Fibroblast of peridontal ligament (primary cell): ENCODE data around the gene FAU.
A peak's percentile ranks its signal among the peaks of the same experiment; 100 is the strongest.

Experiments used
- DNase-seq: peaks from one replicate; pipeline ENCODE4 v3.0.0-alpha.2; 2010; ENCODE audit errors: extremely low read depth

FAU gene

DNA sequence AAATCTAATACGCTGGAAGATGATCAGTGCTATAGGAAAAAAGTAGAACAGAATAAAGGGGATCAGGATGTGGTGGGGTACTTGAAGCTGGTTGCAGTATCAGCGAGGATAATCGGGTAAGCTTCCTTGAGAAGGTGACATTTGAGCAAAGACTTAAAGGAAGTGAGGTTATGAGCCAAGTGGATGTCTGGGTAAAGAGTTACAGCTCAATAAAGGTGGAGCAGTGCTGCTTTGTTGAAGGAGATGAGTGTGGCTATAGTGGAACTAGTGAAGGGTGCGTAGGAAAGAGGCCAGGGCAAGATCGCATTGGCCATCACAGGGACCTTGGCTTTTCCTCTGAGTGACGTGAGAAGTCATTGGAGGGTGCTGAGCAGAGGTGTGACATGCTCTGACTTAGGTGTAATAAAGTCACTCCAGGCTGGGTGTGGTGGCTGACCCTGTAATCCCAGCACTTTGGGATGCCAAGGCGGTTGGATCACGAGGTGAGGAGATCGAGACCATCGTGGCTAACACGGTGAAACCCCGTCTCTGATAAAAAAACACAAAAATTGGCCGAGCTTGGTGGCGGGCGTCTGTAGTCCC is 14.7 kb upstream of the FAU start:
- no peak for DNase-seq

DNA sequence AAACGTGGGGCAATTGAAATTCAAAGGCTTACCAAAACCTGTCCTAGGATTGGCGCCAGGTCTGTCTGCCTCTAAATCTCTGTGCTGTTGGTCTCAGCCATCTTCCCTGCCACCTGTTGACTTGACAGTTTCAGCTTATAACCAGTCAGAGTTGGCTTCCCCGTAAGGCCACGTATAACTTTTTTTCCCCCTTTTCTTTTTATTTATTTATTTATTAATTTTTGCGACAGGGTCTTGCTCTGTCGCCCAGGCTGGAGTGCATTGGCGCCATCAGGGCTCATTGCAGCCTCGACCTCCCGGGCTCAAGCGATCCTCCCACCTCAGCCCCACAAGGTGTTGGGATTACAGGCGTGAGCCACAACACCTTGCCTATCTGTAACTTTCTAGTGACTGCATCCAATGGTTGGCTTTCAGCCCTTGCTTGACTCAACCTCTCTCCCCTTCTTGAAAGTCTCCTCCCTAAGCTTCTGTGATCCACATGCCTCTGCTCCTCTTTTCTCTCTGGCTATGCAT is 13.8 kb upstream of the FAU start:
- DNase-seq: no peak

DNA sequence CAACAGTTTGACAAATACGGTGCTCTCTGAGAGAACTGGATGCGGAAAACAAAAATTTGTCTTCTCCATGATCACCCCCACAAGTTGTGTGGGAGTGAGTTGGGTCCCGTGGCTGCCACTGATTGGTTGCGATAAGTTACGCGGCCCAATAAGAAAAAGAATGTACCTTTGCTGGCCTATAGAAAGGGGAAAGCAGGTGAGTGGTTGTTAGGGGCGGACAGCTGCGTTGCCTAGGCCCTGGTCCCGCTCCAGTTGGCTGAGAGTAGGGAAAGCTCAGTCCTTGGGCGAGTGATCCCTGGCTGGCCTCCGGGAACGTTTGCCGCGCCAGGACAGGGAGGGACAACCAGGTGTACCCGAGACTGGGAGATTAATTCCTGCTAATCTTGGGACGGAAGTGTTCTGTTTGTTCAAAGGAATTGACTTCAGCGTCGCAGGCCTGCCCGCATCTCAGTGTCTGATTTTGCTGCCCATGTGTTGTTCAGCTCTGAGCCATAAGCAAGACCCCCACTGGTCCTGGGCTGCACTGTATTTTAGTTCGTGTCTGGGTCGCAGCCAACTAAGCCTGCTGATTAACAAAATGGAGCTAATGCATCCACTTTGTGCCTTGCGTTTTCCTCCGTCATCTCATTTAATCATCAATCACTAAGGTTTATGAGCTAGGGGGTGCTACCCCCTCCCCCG is 13.2 kb upstream of the FAU start:
- peak; percentile 94 for DNase-seq

DNA sequence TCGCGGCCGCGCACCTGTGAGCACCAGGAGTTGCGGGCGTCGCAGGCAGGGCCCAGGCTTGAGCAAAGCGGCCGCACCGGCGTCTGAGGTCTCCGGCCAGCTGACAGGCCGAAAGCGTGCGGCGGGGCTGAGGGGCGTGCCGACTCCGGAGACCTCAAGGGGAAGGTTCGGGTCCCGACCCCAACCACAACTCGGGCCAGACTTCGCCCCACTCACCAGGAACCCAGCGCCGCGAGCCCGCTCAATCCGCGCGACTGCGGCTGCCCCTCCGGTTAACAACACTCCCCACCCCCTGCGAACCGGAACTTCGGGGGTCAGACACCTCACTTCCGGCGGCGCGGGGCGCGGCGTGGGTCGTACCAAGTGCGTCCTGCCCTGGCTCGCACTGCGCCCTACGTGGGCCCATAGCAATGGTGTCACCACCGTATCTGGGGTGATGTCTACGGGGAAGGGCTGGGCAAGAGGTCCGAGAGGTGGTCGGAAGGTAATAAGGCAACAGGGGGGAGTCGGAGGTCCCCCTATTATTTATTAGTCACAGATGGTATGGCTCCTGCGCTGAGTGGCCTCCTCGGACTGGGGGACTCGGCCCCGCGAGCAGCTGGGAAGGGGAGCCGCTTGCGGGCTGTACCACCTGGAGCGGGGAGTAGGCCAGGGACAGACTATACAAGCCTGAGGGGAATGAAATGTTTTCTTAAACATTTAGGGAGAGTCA is 12.5 kb upstream of the FAU start, which contains the start of gene SYVN1:
Gene SYVN1 (minus strand): TSS at position 280 of the 712 bp plus-strand sequence. CDS start 918 bp downstream, outside the sequence.
- DNase-seq: peak; percentile 84

DNA sequence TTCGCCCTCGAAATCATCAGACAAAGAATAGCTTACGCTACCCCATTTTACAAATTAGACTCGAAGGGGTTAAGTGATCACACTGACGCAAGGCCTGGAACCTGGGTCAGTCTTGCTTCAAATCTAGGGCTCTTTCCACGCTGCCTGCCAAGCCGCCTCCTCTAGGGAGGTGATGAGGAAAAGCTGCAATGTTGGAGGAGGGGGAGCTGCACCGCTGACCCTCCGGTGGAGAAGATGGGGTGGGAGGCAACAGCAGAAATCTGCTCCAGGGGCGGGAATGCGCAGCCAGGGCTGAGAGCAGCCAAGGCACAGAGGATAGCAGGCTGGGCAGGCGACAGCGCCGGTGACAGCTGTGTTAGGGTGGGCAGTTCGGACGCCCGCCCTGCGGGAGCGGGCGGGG is 11.8 kb upstream of the FAU start:
- DNase-seq: peak; percentile 59

DNA sequence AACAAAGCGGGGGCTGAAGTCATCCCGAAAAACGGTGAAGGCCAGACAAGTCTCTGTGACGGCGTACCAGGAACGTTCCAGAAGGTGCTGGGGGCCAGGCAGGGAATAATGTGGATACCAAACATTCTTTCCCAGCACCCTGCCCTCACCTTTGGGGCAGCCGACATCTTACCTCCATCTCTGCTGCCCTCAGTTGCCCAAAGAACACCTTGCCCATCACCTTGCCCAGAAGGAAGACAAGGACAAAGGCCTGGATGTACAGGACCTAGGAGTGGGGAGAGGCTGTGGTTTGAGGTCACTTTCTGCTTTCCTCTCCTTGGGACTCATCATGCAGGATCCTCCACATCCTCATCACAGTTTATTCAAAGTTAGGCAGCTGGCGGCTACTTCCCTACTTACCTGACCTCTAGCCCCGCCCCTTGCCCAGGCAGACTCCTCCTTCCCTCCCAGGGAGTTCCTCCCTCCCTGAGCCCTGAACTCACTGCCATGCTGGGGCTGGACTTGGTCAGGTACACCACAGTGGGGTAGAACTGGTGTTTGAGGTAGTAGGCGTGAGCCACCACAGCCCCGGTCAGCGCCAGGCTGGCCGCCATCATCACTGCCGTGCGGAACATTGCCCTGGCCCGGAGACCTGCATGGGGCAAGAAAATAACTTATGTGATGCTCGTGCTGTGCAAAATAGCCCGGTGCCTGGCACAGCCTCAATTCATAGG is 11.2 kb upstream of the FAU start:
- DNase-seq: no peak

DNA sequence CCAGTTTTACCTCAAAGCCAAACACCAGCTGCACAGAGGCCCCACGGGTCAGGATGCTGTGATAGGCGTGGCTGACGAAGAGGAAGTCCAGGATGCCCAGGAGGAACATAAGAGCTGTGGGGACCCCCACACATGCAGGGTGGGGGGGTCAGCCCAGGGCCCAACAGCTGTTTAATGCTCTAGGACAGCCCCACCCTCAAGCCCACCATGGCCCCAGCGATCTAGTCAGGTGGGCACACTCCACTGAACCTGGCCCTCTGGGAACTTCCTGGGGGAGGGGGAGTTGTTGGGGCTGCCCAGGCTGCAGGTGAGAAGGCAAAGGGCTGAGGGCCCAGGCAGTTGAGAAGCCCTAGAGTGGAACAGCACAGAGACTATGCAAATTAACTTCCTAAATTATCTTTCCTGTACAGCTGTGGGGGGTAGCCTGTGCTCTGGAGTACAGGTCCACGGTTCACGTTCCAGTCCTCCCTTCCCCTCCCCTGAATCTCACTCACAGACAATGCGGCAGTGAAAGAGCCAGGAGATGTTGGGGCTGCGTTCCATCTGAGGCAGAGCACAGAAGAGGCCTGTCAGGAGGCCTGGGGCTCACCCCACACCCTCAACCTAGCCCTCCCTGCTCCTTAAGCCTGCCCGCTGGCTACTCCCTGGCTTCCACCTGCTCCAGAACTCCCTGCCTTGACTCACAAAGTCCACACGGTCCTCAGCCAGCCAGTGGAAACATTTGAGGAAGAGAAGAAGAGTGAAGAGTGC is 10.5 kb upstream of the FAU start:
- no peak for DNase-seq

DNA sequence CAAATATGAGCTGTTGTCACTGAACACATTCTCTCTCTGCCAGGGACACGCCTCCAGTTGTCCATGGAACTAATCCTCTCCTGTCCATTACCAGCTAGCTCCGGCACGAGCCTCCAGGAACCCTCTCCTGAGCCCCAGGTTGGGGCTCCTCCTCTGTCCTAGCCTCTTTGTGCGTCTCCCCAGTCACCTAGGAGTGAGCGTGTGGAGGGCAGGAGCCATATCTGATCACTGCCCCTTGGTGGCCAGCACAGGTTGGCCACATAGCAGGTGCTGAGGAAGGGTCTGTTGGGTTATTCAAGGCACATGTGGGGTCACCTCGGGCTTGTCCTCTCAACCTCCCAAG is 9.9 kb upstream of the FAU start:
- DNase-seq: no peak

DNA sequence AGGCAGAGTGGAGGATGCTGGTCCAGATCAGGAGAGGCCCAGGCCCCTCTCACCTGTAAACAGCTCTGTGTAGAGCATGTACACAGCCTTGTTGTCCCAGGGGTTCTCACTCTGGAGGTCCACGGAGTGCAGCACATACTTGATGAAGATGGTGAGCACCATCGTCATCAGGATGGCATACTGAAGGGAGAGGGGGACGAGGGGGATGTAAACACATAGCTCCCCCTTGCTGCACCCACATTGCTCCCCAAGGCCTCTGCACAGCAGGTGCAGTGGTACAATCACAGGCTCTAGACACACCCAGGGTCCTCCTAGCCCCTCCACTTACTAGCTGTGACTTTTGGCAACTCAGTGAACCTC is 9.5 kb upstream of the FAU start:
- DNase-seq: no peak

DNA sequence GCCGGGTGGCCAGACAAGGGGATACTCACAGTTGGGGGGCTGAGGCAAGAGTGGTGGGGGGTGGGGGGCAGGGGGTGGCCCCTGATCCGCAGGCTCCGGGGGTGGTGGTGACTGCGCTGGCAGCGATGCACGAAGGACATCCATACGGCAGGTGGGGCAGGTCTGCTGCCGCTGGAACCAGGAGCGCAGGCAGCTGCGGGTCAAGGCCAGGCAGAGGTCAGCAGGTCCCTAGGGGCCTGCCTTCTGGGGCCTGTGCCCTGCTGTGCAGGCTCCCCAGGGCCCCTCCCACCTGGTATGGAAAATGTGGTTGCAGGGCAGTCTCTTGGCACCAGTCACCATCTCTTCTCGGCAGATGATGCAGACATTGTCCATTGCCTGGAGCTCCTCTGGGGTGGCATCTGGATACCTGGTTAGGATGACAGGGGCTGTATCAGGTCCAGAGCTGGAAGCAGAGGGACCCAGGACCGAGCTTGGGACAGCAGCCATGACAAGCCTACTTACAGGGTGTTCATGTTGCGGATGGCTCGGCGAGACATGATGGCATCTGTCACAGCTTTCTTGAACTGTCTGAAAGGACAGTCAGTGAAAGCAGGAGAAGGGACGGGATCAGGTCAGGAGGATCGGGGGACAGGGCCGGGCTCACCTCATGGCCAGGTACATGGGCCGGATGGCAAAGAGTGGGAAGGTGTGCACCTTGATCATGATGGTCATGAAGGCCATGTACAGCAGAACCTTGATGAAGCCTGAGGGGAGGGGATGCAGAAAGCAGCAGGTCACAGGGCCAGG is 8.9 kb upstream of the FAU start:
- no peak for DNase-seq

DNA sequence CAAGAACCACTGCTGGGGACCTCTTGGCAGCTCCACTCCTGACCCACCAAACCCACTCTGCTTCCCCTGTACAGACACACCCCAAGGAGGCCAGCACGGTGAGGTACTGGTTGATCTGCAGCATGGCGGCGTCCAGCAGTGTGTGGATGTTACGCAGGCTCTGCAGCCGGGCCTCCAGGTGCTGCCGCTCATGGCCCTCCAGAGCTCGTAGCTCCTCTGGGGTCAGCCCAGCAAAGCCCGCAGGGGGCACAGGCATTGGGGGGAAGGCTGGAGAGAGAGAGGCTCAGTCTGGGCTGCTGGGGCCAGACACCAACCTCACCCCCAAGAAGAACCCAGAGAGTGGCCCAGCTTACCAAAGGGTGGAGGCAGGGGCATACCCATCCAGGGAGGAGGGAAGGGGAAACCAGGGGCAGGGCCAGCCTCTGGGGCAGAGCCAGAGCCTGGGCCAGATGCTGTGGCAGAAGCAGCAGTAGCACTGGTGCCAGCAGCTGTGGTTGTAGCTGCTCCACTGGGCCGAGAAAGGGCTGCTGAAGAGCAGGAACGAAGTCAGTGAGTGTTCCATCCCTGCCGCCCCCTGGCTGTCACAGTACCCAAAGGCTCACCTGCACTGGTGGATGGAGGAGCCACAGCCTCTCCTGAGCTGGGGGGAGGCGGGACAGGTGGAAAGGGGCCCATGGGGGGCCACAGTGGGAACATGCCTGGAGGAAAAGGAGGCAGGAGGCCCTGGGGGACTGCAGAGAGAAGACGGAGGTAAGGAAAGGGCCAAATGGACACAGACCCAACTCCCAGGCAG is 7.9 kb upstream of the FAU start:
- no peak for DNase-seq

DNA sequence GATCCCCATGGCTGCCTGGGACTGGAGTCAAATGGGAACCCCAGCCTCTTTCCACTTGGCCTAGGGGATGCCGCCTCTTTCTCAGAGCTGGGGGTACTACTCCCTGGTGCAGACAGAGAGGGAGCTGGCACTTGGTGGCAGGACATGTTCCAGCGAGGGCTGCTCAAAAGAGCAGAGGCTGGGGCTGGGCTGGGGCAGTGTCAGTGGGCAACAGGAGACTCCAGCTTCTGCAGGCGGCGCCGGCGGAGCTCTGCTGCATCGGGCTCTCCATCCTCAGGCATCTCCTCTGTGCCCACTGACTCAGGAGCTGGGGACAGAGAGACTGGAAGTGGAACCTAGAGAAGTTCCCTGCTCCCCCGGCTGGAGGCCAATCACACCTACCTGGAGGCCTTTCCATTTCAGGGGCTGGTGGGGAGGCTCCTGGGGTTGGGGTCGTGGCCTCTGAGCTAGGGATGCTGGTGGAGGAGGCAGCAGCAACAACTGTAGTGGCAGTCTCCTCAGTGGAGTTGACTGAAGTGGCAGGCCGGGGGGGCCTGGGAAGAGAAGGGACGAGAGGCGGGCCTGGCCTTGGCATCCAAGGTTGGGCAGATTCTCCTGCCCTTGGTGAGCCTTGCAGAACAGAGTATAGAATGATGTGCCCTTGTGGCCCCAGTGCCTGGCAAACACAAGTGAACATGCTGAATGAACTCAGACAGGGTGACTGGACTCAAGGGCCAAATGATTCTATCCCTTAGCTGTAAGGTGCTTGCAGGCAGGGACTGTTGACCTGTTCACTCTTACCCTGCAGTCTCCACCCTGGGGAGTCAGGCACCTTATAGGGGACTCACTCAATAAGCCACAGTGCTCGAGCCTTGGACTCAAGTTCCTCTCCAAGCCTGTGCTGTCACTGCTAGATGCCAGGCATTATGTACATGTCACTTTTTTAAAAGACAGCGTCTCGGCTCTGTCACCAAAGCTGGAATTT is 6.5 kb upstream of the FAU start:
- no peak for DNase-seq

DNA sequence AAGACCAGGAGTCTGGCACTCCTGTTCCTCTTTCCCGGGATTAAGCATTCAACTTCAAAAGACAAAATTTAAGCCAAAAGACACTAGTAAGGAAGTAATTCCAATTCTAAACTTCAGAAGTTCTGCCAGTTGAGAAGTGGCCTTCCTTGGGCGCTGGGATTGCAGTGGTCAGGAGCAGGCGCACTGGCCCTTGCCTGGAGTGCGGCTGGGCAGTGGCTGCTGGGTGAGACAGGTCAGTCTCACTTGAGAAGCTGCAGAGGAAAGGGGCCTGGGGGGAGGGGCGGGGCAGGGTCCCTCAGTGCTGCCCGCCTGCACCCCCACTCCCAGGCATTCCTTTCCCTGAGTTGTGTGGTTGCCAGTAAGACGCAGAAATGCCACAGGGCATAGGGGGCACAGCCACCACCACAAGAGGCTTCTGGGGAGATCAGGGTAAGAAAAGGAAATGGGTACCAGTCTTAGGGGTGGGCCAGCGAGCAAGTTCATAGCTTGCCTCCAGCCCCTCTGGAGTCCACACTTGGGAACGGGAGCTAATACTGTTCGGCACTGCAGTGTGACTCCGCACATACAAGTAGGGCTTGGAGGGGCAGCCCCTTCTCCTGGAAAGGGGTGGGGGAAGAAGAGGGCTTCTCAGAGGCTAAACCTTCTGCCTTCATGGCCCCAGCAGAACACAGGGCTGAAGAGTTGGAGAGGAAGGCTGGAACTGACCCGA is 5.7 kb upstream of the FAU start:
- no peak for DNase-seq

DNA sequence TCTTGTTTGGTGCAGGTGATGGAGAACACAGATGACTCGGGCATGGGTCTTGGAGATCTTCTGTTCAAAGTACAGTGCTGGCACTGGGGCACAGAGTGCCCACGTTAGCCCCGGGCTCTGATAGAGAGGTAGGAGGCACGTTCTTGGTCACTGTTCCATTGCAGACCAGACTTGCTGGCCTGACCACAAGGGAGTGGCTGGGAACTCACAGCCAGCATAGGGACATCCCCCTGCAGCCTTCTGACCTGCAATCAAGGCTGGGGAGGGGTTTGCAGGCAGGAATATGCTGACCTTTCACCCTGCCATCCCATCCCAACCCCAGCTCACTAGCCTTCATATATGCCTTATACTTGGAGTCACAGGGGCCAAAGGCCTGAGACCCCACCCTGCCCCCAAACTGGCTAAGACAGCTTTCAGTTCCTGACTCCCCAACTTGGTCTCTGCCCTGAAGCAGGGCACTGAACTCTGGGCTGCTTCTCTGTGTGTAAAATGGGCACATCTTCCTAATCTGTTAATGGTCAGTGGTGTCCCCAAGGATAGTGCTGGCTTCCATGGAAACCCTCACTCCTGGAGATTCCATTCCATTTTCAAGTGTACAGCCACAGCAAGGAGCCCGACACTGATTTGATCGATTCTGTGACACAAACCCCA is 4.8 kb upstream of the FAU start:
- no peak for DNase-seq

DNA sequence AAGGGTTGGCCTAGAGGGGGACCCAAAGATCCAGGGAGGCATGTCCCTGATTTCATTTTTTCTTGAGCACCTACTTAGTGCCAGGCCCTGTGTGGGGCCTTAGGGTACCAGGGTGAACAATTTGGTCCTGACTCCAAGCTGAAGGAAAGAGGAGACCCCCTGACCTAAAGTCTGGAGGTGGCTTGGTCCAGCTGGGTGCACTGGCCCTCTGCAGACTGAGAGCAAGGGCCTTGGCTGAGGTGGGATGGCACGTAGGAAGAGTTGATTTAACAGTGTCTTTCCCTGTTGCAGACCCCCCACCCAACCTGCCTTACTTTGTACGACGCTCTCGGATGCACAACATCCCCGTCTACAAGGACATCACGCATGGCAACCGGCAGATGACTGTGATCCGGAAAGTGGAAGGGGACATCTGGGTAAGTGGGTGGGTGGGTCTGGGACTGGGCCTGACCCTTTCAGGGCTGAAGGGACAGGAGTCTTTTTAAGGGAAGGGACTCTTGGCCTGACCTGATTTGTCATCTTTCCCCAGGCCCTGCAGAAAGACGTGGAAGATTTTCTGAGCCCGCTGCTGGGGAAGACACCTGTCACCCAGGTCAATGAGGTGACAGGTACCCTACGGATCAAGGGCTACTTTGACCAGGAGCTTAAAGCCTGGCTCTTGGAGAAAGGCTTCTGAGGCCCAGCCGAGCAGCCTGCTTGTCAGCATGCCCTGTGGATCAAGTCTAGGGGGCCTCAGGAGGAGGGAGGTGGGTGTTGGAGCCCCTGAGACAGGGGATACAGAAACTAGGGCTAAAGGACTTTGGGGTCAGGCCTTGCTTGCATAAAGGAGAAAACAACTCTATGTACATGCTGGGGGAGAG is 3.5 kb upstream of the FAU start:
- DNase-seq: no peak

DNA sequence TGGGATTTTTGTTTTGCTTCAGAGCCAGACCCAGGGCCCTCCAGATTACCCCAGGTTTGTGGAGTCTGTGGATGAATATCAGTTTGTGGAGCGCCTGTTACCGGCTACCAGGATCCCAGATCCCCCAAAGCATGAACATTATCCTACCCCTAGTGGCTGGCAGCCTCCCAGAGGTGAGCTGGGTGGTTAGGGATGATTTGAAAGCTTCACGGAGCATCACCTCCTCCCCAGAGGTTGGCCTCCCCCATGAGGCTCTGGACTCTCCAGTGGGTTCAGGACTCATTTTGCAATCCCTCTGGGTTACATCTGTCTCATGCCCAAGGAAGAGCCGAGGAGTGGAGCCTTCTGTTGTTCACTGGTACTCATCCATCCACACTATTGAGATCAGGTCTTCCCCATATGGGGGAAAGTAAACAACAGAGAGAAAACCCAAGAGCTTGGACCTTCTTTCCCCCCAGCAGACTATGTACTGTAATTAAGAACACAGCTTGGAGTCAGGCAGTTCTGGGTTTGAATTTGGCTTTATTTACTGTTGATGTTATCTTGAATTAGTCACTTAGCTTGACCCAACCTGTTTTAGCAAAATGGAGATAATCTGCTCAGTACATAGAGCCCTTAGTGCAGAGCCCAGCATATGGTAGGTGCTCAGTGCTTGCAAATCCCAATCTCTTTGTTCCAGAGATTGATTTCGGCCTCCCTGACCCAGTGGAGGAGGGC is 2.7 kb upstream of the FAU start:
- no peak for DNase-seq
